SIG-M5 treated with dmso at 0.1 percent for 504 hours (cell line): ENCODE measurements around the gene ZCCHC14.
"Not testable (repeated sequence)": the region's sequence is repeated elsewhere in the genome, so short reads cannot be mapped to it uniquely, and the experiment has no call there.

ENCODE experiments used
- DNase-seq: peaks from one replicate; lab custom pipeline; 2025; ENCODE audit not compliant: unreplicated experiment; lab: John Stamatoyannopoulos, UW

Gene ZCCHC14

DNA sequence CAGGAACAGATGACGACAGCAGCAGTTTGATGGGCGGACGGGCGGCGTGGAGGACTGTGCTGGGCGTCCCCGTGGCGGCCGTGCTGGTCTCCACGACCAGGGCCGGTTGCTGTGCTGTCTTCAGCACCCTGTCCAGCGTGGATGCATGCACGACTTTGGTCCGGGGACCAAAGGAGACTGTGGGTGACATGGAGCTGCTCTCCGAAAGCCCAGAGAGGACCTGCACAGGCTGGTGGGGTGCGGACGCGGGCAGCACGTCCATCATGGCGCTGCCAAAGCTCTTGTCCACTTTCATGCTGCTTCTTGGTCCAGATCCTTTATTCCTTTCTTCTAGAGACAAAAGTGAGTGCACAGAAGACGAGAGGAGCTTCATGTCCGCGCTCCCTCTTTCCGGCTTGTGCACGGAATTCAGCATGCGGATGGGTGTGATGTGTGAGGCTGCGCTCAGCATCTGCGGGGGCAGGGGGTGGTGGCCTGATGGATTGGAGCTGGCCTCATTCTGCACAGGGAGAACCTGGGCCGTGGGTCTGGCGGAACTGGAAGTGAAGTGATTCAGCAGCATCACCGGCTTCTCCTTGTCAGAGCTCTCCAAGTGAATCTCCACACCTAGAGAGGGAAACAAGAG lies 80.3 kb downstream of the ZCCHC14 start:
- no peak for DNase-seq

DNA sequence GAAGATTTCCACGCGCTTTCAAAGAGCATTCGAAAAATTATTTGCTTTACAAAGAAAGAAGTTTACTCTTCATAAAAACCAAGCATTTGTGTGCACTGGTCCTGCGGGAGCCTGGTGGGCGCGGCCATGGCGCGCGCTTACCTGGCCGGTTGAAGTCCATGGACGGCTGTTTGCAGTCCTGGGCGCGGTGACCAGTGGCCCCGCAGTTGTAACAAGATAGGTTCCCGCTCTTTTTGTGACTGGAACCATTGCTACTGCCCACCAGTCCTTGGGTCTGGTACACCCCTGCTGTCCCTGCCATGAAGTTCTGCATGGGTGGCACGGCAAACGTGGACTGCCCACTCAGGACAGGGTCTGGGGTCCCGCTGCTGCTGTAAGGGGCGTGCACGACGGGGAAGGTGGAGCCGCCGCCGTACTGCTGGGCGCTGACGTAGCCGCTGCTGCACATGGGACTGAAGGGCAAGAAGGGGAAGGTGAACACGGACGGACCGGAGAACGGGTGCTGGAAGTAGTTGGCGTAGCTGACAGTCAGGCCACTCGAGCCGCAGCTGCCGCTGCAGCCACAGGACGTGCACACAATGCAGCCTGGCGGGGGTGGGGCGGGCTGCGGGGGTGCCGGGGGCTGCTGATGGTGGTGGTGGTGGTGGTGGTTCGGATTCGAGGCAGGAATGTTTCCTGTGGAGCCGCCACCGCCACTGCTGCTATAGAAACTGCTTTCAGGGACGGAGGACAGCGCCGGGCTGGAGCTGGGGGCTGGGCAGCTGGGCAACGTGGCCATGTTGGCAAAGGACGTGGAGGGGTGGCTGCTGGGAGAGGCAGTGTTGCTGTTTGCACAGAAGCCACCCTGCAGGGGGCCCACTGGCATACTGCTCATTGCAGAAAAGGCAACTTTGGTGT lies 81.2 kb downstream of the ZCCHC14 start:
- DNase-seq = no peak

DNA sequence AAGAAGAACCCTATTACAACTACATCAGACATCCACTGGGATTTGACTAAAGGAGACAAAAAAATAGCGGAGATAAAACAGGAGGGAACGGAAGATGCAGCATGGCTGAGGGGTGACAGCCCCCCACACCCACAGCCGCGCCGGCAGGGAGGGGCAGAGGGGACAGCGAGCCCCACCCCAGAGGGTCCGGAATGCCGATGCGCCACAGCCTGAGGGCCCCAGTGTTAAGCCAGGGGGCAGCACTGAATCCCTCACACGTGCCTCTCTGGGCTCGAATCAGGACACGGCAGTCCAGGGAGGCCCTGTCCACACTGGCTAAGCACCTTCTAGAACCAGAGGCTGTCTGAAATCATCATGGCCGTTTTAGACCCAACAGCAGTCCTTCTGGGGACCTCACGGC lies 81.9 kb downstream of the ZCCHC14 start:
- DNase-seq = no peak

DNA sequence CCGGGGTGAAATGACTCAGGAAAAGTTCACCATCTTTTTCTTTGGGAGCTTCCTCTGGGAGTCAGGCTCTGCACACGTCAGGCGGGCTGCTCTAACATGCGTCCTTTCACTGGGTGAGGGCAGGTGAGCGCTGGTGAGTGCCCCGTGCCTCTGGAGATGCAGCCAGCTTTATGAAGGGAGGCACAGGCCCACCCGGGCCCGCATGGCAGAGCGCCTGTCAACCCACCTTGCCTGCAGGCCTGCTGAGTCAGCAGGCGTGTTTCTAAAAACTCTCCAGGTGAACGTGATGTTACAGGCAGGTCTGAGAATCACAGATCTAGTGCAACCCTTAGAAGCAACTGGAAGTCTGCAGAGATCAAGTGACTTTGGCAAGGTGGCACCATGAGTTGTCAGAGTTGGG lies 82.3 kb downstream of the ZCCHC14 start:
- DNase-seq = no peak

DNA sequence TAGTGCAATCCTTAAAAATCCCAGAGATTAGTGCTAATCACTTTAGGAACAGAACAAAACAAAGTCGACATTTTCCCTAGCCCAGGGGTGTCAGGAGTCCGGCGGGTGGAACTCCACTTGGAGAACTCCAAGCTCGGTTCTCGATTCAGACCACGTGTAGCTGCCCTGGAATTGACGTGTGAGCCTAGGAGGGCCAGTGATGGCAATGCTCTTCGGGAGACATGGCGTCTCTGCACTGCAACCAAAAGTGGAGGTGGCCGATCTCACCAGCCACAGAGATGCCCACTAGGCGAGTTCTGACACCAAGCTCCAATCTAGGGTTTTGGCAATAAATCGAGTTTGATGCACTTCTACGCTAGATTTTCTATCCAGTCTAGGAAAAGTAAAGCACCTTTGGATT lies 83.0 kb downstream of the ZCCHC14 start:
- no peak for DNase-seq

DNA sequence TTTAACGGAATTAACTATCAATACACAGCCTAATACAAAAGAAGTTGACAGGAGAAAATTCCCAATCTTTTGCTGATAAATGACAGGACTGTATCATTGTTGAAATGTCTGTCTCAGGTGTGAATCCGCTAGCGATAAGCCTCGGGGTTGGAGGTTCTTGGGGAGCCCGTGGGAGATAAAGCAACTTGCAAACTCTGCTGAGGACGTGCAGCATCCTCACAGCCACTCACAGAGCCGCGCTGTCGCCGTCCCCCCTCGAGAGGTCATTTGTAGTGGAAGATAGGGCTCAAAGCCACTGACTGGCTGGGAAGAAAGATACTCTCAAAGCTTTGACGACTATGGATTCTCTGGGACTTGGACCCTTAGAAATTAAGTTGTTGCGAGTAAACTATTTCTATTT lies 83.7 kb downstream of the ZCCHC14 start:
- no peak for DNase-seq

DNA sequence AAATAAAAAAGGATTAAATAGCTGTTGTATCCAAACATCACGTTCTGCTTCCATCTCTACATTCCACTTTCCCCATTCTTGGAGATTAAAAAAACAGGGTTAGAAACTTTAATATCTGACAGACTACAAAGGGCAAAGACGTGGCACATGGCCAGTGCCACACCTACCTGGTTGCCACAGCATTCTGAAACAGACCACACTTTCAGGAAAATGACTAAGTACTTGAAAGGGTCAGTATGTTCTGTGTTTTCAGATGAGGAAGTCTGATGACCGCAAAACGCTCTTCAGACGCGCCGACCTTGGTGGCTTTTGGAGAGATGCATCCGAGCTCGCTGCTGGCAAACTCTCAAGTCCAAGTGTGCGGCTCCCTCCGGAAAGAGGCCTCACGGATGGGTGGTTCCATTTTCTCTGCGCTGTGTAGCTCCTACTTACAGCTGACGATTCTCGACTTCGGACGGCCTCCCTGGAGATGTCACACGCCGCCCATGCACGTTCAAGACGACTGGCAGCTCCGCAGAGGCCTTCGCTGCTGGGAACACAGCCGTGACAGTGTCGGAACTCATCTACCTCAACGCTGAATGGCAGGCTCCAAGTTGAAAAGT lies 85.2 kb downstream of the ZCCHC14 start:
- no peak for DNase-seq

DNA sequence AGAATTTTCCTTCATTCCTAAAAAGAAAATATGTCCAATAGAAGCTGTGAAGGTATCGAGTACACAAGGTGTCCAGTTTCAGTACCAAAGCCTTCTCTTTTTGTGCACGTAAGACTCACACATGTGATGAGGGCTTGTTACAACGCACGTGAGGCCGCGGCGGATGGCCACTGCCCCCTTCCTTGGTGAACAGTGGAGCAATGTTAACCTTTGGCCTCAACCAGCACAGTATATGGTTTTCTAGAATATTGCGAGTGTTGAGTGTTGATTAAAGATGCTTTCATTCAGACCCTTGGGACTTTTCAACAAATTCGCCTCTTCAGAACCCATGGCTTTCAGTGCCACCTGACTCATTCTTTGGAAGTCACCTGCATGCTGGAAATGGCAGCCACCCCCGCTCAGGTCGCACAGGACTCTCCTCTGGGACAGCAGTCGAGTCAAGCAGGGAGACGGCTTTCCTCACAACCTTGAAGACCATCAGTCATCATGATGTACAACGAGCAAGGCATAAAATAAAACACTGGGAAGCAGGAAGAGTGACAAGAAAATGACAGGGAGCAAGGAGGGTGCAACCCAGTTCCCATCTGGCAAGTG lies 86.2 kb downstream of the ZCCHC14 start:
- DNase-seq = no peak

DNA sequence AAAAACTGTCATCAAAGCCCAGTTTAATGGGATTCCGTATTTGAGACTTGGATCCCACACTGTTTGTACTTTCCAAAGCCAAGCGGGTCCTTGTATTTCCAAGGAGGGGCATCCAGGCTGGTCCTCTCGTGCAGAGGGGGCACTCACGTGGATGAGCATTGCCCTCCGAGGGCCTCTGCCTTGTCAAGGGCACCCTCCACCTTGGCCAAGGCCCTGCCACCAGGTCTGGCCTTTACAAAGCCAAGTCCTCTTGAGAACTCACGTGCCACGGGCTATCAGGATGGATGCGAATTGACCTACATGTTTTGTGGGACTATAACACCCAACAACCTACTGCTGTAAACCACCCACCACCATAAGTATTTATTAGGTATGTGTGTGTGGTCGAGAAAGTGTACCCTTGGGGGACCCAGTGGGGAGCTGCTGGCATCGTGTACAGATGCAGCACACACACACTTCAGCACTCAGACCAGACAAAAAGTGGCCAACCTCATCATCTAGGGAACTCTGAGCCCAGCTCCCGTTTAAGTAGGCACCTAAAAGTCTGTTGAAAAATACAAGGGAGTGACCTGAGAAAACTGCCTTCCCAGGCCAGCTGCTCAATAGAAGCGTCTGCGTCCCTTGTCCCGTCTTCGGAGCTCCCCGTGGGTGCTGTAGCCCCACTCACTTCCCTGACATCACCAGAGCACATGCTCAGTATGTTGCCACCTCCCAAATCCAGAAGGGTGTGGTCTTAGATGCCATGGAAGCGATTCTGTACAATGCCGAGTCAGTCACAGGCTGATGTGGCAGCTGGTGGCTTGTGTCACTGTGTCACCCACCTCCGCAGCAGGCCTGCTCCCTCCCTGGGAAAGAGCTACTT lies 87.8 kb downstream of the ZCCHC14 start:
- no peak for DNase-seq

DNA sequence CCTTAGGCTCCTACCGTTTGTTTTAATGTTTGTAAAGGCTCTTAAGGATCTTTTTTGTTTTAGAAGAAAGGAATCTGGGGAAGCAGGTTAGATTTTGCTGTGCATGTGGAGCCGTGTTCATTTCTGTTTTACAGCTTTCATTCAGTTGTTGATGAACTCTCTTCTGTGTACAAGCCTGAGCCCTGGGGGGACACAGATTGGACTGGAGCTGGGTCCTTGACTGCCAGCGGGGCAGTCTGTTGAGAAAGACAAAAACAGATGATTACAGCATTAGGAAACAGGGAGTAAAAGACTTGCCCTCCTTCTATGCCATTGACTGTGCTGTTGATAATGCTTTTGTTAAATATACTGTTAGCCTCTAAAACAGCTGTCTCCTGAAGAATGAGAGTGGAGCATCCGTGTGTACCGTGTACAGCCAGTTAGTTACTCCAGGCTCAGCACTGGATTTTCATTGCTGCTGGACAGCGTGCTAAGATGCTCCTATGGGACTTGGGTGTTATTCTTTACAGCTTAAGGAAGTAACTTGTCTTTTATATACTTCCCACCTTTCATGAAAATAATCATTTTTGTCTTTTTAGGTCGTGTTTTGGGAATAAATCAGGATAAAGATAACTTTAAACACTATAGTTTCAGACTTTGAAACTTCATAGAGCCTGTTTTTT lies 97.5 kb downstream of the ZCCHC14 start:
- DNase-seq = no peak

DNA sequence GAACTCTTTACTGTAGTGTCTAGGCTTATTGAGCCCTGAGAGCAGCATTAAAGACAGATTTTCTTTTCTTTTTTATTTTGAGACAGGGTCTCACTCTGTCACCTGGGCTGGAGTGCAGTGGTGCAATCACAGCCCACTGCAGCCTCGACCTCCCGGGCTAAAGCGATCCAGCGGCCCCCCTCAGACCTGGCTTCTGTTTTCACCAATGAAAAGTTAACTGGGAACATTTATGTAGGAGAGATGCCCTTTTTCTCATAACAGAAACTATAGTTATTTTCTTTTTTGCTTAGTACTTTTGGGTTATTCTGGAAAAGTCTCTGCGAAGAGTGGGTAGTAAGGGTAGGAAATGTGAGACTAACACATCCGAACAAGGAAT lies 99.2 kb downstream of the ZCCHC14 start:
- DNase-seq = no peak

DNA sequence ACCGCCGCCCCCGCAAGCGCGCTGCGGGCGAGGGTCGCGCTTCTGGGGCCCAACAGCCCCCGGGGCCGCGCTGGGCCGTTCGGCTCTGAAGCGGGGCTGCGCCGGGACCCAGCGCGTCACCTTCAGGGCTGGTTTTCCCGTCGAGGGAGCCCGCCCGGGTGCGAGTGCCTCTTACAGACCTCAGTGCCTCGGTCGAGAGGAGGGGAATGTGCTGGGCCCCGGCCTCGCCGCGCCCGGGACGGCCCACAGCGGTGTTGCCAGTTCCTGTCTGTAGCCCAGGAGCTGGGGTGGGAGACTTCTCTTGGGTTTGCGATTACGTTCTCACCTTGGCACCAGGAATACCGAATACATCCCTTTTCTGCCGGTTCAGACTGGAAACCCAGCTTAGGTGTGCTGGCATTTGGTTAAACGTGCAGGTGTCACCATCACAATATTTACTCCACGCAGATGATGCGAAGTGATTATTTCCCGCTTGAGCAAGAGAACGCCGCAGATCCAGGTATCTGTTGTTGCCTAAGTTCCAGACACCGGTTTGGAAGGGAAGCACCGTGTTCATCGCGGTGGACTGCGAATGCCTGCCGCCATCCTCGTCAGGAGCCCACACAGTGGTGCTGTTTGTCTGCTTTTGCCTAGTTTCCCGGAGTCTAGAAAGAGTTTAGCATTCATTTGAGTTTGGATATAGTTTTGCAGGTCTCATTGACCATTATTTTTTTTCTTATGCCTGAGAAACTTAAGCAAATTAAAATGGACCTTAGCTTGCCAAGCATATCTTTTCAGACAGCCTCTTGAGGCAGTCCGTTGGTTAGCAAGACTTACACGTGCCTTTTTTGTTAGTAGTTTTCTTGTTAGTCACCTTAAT lies 99.8 kb downstream of the ZCCHC14 start:
- peak; percentile 32 for DNase-seq

DNA sequence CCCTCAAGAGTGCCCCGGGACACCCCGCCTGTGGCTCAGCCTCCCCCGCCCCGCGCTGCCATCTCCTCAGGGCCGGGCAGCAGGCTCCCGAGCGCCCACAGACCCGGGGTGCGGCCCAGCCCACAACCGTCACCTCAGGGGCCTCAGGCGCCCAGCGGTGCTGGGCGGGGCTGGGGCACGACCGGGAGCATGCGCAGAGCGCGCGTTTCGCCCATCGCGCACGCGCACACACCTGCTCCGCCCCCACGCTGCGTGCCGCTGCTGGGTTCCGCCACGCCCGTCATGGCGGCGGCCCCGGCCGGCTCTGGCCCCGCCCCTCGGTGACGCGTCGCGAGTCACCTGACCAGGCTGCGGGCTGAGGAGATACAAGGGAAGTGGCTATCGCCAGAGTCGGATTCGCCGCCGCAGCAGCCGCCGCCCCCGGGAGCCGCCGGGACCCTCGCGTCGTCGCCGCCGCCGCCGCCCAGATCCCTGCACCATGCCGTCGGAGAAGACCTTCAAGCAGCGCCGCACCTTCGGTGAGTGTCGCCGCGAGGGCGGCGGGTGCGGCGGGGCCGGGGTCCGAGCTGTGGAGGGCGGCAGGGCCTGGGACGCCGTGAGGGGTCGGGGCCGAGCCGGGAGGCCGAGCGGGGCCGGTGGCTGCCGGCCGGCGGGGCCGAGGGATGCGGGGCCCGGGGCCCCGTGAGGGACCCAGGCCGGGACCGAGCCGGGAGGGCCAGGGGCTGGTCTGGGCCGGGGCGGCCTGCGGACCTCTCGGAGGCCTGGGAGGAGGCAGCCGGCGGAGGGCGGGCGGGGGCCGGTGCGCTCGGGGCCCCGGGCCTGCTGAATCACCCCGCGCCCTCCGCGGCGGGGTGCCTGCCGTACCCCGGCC lies 100.6 kb downstream of the ZCCHC14 start, which contains the start of gene MAP1LC3B:
Gene MAP1LC3B, plus strand, starts transcription at position 387 of the 871 bp plus-strand sequence. Its CDS starts 92 bp downstream, at position 479.
- DNase-seq = peak; percentile 89

DNA sequence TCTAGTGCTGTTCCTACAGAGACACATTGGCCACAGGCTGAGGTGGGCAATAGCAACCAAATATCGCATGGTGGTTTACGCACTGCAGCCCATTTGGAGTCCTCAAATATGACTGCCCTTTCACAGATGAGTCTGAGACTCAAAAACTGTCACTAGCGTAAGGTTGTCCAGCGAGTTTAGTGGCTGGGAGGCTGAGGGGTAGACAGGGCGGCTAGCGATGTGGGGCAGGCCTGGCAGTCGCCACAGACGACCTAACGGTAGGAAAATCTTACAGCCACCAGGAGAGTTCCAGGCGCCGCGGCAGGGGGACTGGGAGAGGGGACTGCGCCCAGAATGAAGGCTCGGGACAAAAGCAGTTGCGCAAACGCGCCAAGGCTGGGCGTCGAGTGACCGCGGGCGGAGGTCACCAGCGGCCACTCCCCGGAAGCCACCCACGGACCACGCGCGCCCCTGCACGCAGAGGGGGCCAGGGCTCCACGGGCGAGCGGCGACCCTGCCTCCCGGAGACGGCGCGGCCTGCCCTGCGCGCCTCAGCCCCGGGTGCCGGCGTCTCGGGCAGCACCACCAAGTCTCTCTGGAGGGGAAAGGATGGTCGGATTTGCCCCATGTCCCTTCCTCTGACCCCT lies 101.4 kb downstream of the ZCCHC14 start:
- no peak for DNase-seq

DNA sequence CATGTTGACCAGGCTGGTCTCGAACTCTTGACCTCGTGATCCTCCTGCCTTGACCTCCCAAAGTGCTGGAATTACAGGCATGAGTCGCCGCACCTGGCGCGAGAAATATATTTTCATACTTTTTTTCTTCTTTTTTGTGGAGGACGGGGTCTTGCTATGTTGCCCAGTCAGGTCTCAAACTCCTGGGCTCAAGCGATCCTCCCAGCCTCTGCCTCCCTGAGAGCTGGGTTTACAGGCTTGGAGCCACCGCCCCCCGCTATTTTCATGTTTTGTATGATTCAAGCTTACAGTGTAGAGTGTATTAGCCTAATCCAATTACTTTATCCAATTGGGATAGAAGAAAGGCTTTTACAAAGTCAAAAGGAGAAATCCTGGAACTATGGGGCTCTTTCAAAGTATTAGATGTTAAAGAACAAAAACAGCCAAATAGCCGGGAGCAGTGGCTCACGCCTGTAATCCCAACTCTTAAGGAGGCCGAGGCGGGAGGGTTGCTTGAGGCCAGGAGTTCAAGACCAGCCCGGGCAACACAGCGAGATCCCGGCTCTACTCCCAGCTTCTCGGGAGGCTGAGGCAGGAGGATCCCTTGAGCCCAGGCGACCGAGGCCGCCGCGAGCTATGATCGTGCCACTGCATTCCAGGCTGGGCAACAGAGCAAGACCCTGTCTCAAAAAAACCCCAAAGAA lies 102.0 kb downstream of the ZCCHC14 start:
- DNase-seq = no peak

DNA sequence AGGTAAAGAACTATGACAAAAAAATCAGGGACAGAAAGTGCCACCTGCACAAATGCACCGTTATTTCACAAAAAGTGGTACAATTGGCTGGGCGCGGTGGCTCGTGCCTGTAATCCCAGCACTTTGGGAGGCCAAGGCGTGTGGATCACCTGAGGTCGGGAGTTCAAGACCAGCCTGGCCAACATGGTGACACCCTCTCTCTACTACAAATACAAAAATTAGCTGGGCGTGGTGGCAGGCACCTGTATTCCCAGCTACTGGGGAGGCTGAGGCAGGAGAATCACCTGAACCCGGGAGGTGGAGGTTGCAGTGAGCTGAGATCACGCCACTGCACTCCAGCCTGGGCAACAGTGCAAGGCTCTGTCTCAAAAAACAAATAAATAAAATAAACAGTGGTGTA lies 102.9 kb downstream of the ZCCHC14 start:
- DNase-seq = not testable (repeated sequence)

DNA sequence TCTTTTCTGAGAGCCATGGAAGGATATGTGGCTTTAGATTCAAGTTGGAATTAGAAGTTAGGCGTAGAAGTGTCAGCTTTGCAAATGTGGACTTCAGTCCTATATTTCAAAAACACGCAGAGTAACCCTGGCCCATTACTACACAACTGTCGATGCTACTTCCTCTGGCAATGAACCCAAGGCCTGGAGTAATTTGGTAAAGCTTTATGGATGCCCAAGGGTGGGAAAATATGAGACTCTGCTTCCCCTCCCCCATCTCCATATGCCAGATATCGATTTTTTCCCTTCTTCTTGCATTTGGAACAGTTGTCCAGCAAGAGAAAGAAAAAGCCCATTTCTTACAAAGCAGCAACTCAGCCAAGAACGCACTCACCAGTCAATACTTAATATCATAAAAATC lies 103.6 kb downstream of the ZCCHC14 start:
- DNase-seq = no peak
